GM18870 (cell line): ENCODE results near the gene USB1.

ENCODE experiments used
- ATAC-seq: cut with Tn5 transposase; IDR thresholded peaks from one replicate; pipeline ENCODE4 v1.9.1; 2021; ENCODE audit warnings: moderate library complexity; ENCODE audit not compliant: unreplicated experiment

USB1 gene

GRCh38 chr16:58046054-58046881 lies 45.1 kb downstream of the USB1 start:
- no peak for ATAC-seq

- ATAC-seq: no peak
Measured at GRCh38 chr16:58046936-58047335, 45.7 kb downstream of the USB1 start.

- ATAC-seq: no peak
Measured at GRCh38 chr16:58047557-58048348, 46.5 kb downstream of the USB1 start.

- ATAC-seq: no peak
Measured at GRCh38 chr16:58048494-58049231, 47.5 kb downstream of the USB1 start.

- ATAC-seq: no peak
Measured at GRCh38 chr16:58049232-58050185, 48.3 kb downstream of the USB1 start.

- no peak for ATAC-seq
Measured at GRCh38 chr16:58051296-58051695, 50.1 kb downstream of the USB1 start.

- ATAC-seq: no peak
Measured at GRCh38 chr16:58051821-58052603, 50.8 kb downstream of the USB1 start.

GRCh38 chr16:58053682-58054005 lies 52.4 kb downstream of the USB1 start:
- no peak for ATAC-seq

- ATAC-seq: no peak
Measured at GRCh38 chr16:58054289-58054688, 53.1 kb downstream of the USB1 start.

- ATAC-seq: no peak
Measured at GRCh38 chr16:58056580-58056979, 55.4 kb downstream of the USB1 start.

- ATAC-seq: no peak
Measured at GRCh38 chr16:58057121-58057520, 55.9 kb downstream of the USB1 start.

- ATAC-seq: no peak
Measured at GRCh38 chr16:58057784-58058183, 56.6 kb downstream of the USB1 start.

GRCh38 chr16:58062821-58063220 lies 61.6 kb downstream of the USB1 start:
- ATAC-seq: no peak

GRCh38 chr16:58063377-58064076 lies 62.3 kb downstream of the USB1 start:
- no peak for ATAC-seq

GRCh38 chr16:58070585-58070984 lies 69.4 kb downstream of the USB1 start:
- no peak for ATAC-seq
